Peyer's patch (tissue), 4 donors: ENCODE results near the gene DCC.

Source experiments
- CTCF ChIP-seq, 6 experiments: fragments of 450-650 bp in 4 of 6; fragments of 200-600 bp in 2 of 6; sonication (generic) in 1 of 6; IDR thresholded peaks; one replicate each; pipeline ENCODE4 v1.5.1; 2017 to 2019; ENCODE audit warnings: antibody characterized with exemption in 6 of 6, mild to moderate bottlenecking in 3 of 6, moderate library complexity in 1 of 6
- POLR2A ChIP-seq, 2 donors: fragments of 450-650 bp; IDR thresholded peaks; one replicate each; pipeline ENCODE4 v1.5.1; 2017; ENCODE audit warnings: antibody characterized with exemption in 2 of 2, mild to moderate bottlenecking in 2 of 2, moderate library complexity in 2 of 2

- TF ChIP-seq CTCF (IDR thresholded peaks at IDR 0.05) (no peak), POLR2A (IDR thresholded peaks at IDR 0.05) (no peak)
Observed at GRCh38 chr18:53478155-53478554, 1138.2 kb downstream of the DCC start.
